ENCODE data around the gene DNM1L. TPM values are rescaled to one million over a fixed set of nuclear protein-coding genes. Genes with fewer than 3 reads are reported as not detected.

DNM1L gene
- total and polyA plus RNA-seq, 10 of the 15 experiments (the other 5 are each of a cell fraction or from before 2014, with no cell fraction given), result 23.1 to 201 (median 63.9) TPM

DNA sequence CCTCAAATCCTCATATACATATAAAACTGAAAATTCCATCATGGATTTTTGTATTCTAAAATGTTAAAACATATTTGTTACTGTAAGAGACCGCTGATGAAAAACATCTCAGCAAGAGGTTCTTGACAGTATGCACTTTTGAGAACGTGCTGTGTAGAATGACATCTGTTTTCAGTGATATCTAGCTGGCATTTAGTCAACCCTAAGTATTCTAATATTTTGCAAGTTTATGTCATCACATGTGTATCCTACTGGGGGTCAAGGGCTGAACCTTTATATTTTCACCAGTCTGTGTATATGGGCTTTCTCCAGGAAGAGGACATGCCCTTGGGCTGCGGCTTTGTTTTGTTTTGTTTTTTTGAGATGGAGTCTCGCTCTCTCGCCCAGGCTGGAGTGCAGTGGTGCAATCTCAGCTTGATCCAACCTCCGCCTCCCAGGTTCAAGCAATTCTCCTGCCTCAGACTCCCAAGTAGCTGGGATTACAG lies 98.6 kb downstream of the DNM1L start:
- Histone ChIP-seq H2AFZ (ENCODE audit: control insufficient read depth, low read depth, low read length) (no peak overlapping the region), H3K4me3 (no peak overlapping the region), H3K36me3 (ENCODE audit: control insufficient read depth in 2 of 2, insufficient read depth in 2 of 2, low read length in 1 of 2) (no peaks in the 10 kb centered on the region), H3K27me3 (replicated peaks in 1 of 2; ENCODE audit: control insufficient read depth in 2 of 2, insufficient read depth in 2 of 2, low read length in 1 of 2) (no peaks in the 10 kb centered on the region), H3K27ac (ENCODE audit: control insufficient read depth, insufficient read depth) (no peak overlapping the region), H3K4me2 (ENCODE audit: control insufficient read depth, insufficient read depth) (no peak overlapping the region), H3K9me3 (replicated peaks; ENCODE audit: control insufficient read depth, insufficient read depth, low read length) (no peaks in the 10 kb centered on the region), H4K20me1 (ENCODE audit: control insufficient read depth, insufficient read depth) (no peaks in the 10 kb centered on the region), H3K79me2 (ENCODE audit: control insufficient read depth, insufficient read depth, low read length) (no peaks in the 10 kb centered on the region), H3K9ac (ENCODE audit: control insufficient read depth, insufficient read depth, low read length) (no peak overlapping the region), H3K4me1 (ENCODE audit: control insufficient read depth, insufficient read depth, low read length) (no peaks in the 10 kb centered on the region)
- intact Hi-C loops (cut with micrococcal nuclease; ENCODE audit: unreplicated experiment), result no loop called here
- SMC1A ChIA-PET (ENCODE audit: uncharacterized antibody, unreplicated experiment), result interaction anchor here (1.3 kb wide), 1 partner anchor 22 kb away, joined by 4 read pairs; the partner anchor contains the start of gene YARS2
- no peak for FAIRE-seq
- no TSS peak for BruUV-seq (replicated peaks)
- WGBS (ENCODE audit: insufficient coverage, insufficient replicate concordance, low lambda C conversion rate, missing lambda C conversion rate), result 46% methylated on average over 6 of the region's 6 CpGs
- RAD21 ChIA-PET (ENCODE audit: unreplicated experiment), result interaction anchor here (2.0 kb wide), 1 partner anchor 22 kb away, joined by 7 read pairs; the partner anchor contains the start of gene YARS2
- no peak for ATAC-seq
- CTCF ChIA-PET, result interaction anchor here (0.7 to 3.8 kb wide), 2 partner anchors 10 to 21 kb away, joined by 3 to 25 read pairs; partner anchors contain the start of gene YARS2
- DNase-seq (ENCODE audit: low read depth, low spot score), result no peak
- in situ Hi-C loops (cut with MboI), result no loop called here
- POLR2A ChIA-PET, result no interaction called here
- TF ChIP-seq TBL1XR1 (IDR thresholded peaks at IDR 0.05; ENCODE audit: low read depth, low read length), result no peak
- TF ChIP-seq, protein P1, sequence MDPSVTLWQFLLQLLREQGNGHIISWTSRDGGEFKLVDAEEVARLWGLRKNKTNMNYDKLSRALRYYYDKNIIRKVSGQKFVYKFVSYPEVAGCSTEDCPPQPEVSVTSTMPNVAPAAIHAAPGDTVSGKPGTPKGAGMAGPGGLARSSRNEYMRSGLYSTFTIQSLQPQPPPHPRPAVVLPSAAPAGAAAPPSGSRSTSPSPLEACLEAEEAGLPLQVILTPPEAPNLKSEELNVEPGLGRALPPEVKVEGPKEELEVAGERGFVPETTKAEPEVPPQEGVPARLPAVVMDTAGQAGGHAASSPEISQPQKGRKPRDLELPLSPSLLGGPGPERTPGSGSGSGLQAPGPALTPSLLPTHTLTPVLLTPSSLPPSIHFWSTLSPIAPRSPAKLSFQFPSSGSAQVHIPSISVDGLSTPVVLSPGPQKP (IDR thresholded peaks at IDR 0.05; ENCODE audit: low read depth, low read length), result no peak
- no peak for TF ChIP-seq ESRRA (IDR thresholded peaks at IDR 0.05; ENCODE audit: low read length)
- no peak for TF ChIP-seq SIX5 (IDR thresholded peaks at IDR 0.05; ENCODE audit: low read depth, low read length, severe bottlenecking)
- TF ChIP-seq EP300 (IDR thresholded peaks at IDR 0.05; ENCODE audit: borderline replicate concordance in 1 of 2, control insufficient read depth in 1 of 2, low read depth in 2 of 2, low read length in 2 of 2), result no peak
- no peak for TF ChIP-seq HCFC1 (IDR thresholded peaks at IDR 0.05; ENCODE audit: low read length)
- TF ChIP-seq, protein P2, sequence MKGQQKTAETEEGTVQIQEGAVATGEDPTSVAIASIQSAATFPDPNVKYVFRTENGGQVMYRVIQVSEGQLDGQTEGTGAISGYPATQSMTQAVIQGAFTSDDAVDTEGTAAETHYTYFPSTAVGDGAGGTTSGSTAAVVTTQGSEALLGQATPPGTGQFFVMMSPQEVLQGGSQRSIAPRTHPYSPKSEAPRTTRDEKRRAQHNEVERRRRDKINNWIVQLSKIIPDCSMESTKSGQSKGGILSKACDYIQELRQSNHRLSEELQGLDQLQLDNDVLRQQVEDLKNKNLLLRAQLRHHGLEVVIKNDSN (IDR thresholded peaks at IDR 0.05; ENCODE audit: borderline replicate concordance, extremely low read length, insufficient read depth, low read depth, low read length), result no peak
- TF ChIP-seq, protein P3, sequence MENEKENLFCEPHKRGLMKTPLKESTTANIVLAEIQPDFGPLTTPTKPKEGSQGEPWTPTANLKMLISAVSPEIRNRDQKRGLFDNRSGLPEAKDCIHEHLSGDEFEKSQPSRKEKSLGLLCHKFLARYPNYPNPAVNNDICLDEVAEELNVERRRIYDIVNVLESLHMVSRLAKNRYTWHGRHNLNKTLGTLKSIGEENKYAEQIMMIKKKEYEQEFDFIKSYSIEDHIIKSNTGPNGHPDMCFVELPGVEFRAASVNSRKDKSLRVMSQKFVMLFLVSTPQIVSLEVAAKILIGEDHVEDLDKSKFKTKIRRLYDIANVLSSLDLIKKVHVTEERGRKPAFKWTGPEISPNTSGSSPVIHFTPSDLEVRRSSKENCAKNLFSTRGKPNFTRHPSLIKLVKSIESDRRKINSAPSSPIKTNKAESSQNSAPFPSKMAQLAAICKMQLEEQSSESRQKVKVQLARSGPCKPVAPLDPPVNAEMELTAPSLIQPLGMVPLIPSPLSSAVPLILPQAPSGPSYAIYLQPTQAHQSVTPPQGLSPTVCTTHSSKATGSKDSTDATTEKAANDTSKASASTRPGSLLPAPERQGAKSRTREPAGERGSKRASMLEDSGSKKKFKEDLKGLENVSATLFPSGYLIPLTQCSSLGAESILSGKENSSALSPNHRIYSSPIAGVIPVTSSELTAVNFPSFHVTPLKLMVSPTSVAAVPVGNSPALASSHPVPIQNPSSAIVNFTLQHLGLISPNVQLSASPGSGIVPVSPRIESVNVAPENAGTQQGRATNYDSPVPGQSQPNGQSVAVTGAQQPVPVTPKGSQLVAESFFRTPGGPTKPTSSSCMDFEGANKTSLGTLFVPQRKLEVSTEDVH (IDR thresholded peaks at IDR 0.05; ENCODE audit: low read depth, partially characterized antibody), result no peak
- TF ChIP-seq RAD21 (IDR thresholded peaks at IDR 0.05; ENCODE audit: insufficient read depth, low read depth, low read length), result no peak
- TF ChIP-seq, protein P4, sequence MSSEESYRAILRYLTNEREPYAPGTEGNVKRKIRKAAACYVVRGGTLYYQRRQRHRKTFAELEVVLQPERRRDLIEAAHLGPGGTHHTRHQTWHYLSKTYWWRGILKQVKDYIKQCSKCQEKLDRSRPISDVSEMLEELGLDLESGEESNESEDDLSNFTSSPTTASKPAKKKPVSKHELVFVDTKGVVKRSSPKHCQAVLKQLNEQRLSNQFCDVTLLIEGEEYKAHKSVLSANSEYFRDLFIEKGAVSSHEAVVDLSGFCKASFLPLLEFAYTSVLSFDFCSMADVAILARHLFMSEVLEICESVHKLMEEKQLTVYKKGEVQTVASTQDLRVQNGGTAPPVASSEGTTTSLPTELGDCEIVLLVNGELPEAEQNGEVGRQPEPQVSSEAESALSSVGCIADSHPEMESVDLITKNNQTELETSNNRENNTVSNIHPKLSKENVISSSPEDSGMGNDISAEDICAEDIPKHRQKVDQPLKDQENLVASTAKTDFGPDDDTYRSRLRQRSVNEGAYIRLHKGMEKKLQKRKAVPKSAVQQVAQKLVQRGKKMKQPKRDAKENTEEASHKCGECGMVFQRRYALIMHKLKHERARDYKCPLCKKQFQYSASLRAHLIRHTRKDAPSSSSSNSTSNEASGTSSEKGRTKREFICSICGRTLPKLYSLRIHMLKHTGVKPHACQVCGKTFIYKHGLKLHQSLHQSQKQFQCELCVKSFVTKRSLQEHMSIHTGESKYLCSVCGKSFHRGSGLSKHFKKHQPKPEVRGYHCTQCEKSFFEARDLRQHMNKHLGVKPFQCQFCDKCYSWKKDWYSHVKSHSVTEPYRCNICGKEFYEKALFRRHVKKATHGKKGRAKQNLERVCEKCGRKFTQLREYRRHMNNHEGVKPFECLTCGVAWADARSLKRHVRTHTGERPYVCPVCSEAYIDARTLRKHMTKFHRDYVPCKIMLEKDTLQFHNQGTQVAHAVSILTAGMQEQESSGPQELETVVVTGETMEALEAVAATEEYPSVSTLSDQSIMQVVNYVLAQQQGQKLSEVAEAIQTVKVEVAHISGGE (CRISPR knock-in tag; IDR thresholded peaks at IDR 0.05), result no peak
- TF ChIP-seq FOS (IDR thresholded peaks at IDR 0.05; ENCODE audit: borderline replicate concordance, extremely low read depth, insufficient read length), result no peak
- TF ChIP-seq, protein P5, sequence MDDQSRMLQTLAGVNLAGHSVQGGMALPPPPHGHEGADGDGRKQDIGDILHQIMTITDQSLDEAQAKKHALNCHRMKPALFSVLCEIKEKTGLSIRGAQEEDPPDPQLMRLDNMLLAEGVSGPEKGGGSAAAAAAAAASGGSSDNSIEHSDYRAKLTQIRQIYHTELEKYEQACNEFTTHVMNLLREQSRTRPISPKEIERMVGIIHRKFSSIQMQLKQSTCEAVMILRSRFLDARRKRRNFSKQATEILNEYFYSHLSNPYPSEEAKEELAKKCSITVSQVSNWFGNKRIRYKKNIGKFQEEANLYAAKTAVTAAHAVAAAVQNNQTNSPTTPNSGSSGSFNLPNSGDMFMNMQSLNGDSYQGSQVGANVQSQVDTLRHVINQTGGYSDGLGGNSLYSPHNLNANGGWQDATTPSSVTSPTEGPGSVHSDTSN (IDR thresholded peaks at IDR 0.05; ENCODE audit: insufficient replicate concordance, low read depth, low read length), result no peak
- TF ChIP-seq ZNF207 (IDR thresholded peaks at IDR 0.05; ENCODE audit: borderline replicate concordance), result no peak

Measured in GM12878 (cell line).